HG03378 (cell line): ENCODE results near the gene CREB1.
"Not testable (repeated sequence)": the region's sequence is repeated elsewhere in the genome, so short reads cannot be mapped to it uniquely, and the experiment has no call there.

Experiments used
- ATAC-seq: cut with Tn5 transposase; IDR thresholded peaks from one replicate; pipeline ENCODE4 v1.9.1; 2021; ENCODE audit warnings: mild to moderate bottlenecking, moderate library complexity; ENCODE audit not compliant: unreplicated experiment

The CREB1 gene

DNA sequence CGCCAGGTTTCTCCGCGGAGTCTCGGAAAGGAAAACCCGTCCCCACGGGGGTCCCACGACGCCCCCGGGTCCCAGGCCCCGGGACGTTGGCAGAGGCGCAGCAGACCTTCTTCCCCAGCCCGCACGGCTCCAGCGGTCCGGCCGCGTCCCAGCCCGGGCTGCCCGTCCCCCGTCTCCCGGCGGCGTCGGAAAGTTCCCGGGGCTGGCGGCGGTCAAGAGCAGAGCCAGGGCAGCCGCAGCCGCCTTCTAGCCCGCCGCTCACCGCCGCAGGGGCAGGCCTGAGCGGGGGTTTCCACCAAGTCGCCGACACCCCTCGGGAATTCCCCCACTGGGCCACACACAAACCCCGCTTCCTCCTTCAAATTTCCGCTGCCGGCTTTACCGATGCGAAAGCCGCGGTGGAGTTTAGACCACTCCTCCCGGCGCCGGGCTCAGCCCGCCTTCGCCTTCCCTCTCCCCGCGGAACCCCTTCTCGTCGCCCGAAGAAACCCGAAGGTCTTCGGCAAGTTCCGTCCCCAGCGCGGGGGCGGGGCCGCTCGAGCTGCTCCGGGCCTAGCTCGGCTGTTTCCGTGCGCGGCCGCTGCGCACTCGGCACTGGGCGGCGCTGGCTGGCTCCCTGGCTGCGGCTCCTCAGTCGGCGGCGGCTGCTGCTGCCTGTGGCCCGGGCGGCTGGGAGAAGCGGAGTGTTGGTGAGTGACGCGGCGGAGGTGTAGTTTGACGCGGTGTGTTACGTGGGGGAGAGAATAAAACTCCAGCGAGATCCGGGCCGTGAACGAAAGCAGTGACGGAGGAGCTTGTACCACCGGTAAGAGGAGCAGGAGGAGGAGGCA, at the start of gene CREB1:
Gene CREB1 (plus strand): TSS at position 633 of the 830 bp plus-strand sequence. CDS start 25,674 bp downstream, outside the sequence.
- ATAC-seq = peak; percentile 76

DNA sequence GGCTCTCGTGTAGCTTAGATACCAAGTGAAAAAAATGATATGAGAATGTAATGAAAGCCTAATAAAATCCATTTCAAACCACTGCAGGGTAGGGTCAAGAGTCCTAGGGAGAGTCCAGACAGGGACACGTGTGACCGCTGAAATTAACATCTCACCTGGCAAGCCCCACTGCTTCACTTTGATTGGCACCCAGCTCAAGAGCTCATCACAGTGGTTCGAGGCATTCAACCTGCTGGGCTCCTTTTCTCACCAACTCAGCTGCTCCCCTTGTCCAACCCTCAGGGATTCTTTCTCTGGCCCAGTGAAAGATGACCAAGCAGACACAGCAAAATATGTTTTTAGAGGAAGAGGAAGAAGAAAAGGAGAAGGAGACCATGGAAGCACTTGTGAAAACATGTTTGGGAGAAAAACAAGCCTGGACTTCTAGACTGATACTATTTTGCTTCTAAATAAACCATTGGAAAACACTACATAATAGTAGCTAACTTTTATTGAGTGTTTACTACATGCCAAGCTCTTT, 49.2 kb upstream of the CREB1 start:
- no peak for ATAC-seq

DNA sequence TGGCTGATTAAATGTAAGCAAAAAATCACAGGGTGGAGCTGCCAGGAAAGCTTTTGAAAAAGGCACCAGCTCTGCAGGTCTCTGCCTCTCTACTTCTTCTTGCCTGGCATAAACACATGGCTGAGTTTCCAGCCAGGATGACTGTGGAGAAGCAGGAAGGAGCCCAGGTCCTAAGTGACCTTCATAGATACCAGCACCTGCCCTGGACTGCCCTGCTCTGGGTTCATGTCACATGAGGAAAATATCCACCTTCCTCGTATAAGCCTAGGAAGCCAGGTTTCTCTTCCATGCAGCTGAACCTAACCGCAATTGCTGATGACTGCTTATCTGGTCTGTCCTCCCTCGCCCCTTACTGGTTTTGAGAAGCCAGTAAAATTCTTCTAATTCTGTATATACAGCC, 47.8 kb upstream of the CREB1 start:
- ATAC-seq = no peak

GRCh38 chr2:207482630-207483029, 47.1 kb upstream of the CREB1 start:
- ATAC-seq = no peak

- ATAC-seq = no peak
These were observed 46.7 kb upstream of the CREB1 start for GRCh38 chr2:207483066-207483465.

DNA sequence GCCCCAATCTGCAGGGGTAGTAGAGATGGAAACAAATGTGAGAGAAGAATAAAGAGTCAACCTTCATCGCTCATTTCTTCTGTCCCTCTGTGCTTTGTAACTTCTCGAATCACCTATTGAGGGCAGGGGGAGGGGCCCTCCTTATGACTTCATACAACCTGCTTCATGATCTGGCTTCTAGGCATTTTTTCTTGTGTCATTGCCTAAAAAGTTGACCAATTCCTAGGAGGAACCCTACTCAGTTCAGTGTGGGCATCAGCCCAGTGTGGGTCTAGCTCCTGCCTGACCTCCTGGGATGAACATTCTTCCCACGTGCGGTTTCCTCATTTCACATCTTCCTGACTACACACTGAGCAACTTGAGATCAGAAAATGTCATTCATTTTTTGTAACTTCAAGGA, 46.3 kb upstream of the CREB1 start:
- no peak for ATAC-seq

DNA sequence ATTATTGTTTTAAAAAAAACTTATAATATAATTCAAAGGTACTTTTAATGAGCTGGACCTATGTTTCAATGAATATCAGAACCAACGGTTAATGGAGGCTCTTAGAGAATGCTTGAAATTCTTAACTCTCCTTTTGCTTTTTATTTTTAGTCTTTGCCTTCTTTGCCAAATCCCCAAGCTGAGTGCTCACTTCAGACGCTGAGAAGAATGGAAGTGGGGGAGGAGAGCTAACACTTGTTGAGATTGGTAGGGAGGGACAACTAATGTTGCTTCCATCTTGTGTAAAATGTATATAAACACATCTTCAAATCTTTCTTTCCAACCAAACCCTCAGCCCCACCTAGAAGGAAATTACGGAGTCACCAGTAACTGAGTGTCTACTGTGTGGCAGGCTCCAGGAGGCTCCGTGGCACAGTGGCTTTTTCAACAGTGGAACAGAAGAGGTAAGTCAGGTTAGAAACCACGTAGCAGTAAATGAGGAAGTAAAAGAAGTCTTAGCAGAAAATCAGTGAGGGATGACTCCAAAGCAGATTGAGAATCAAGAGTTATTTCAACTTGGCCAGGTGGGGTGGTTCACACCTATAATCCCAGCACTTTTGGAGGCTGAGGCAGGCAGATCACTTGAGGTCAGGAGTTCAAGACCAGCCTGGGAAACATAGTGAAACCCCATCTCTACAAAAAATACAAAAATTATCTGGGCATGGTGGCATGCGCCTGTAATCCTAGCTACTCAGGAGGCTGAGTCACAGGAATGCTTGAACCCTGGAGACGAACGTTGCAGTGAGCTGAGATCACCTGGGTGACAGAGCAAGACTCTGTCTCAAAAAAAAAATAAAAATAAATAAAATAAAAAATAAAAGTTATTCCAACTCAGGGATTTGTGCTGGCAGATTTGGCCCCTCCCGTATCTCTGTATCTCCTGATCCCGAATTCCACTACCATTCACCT, 45.0 kb upstream of the CREB1 start:
- ATAC-seq = peak; percentile 75

DNA sequence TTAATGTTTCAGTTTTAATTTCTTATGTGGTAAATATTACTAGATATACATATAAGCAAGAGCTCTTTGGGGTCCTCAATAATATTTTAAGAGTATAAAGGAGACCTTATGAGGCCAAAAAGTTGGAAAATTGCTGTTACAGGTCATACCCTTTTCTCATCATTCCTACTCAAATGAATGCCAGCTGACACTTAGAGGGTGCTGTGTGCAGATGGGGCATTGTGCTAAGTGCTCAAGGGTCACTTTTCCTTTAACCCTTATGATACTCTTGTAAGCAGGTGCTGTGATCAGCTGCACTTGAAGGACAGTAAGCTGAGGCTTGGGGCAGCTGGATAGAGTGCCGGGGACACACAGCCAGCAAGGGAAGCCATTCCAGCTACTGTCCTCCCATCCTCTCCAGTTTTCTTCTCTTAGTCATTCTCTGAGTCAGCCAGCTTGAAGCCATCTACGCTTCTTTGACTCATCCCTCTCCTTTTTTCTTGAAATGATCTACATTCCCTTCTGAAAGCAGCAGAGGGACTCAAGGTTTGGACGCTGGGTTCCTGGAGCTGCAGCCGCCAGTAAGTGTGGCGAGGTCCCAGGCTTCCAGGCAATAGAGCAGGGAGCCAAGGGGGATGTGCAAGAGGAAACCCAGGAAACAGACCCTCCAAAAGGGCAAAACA, 42.0 kb upstream of the CREB1 start:
- no peak for ATAC-seq

- no peak for ATAC-seq
These were observed 40.5 kb upstream of the CREB1 start for GRCh38 chr2:207489251-207489650.

DNA sequence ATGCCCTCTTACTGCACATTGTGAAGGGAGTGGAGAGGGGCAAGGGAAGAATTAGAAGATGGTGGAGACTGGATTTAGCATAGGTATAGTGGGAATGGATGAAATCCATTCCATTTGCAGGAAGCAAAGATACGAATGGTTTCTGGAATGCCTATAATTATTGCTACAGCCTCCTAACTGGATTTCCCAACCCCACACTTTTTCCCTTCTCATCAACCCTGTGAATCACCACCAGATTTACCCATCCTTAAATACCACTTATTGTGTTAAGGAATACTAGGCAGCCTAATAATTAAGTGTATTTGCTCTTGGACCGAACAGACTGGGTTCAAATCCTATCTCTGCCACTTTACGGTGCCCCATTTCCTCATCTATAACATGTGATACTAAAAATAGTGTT, 39.3 kb upstream of the CREB1 start:
- no peak for ATAC-seq

DNA sequence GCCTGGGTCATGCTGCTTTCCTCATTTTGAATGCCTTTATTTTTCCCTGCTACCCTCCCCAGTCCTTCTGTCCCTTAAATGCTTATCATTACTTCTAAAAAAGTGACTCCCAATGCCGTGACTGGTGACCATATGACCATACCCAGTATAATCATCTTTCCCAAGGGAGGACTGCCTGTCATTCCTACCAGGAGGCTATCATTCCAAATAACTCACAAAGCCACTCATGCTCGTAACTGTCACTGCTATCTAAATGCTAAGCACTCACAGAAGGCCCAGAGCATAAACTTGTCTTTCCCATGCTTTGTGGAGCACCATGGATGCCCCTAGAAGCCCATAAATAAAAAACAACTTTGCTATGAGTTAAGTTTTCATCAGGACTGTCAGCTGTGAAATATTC, 38.7 kb upstream of the CREB1 start:
- no peak for ATAC-seq

GRCh38 chr2:207491956-207492355, 37.8 kb upstream of the CREB1 start:
- no peak for ATAC-seq

DNA sequence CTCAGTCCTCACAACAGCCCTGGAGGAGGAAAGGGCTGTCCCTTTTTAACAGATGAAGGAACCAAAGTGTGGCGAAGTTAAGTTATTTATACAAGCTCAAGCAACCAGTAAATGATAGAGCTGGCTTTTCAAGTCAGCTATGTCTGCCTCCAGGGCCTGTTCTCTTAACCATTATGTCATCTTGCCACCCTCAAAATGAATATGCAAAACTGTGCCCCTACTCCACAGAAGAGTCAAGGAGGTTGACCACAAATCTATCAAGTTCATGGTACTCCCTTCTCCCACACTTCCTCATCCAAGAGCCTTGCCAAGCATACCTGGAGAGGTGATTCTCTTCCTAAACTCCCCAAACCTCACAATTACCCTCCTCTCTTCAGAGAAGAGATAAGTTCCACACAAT, 37.3 kb upstream of the CREB1 start:
- ATAC-seq = no peak

DNA sequence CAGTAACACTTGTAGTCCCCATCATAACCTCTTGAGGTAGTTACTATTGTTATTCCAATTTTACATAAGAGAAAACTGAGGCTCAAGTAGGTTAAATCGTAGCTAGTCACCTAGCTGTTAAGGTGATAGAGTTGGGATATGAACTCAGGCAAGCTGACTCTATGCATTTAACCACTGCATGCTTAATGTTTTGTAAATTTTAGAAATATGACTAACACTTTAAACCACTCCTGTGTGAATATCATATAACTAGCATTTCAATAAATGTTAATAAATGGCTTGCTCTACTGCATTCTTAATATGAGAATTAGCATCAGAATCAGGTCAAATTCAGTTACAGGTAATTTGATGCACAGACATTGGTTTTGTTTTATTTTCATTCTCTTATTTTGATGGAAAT, 35.6 kb upstream of the CREB1 start:
- no peak for ATAC-seq

DNA sequence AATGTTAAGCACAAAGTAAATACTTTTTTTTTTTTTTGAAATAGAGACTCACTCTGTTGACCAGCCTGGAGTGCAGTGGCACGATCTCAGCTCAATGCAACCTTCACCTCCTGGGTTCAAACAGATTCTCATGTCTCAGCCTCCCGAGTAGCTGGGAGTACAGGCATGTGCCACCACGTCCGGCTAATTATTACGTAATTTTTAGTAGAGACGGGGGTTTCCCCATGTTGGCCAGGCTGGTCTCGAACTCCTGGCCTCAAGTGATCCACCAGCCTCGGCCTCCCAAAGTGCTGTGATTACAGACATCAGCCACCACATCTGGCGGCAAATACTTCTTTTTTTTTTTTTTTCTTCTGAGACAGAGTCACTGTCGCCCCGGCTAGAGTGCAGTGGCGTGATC, 32.8 kb upstream of the CREB1 start:
- not testable (repeated sequence) for ATAC-seq

DNA sequence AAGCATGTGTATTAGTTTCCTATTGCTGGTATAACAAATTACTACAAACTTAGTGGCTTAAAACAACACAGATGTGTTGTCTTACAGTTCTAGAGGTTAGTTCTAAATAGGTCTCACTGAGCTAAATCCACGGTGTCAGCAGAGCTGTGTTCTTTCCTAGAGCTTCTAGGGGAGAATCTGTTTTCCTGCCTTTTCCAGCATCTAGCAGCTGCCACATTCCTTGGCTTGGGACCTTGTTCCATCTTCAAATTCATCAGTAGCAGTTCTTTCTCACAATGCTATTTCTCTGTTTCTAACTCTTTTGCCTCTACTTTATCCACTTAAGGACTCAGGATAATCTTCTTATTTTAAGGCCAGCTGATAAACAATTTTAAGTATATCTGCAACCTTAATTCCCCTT, 32.2 kb upstream of the CREB1 start:
- no peak for ATAC-seq

- ATAC-seq = no peak
These were observed 31.3 kb upstream of the CREB1 start for GRCh38 chr2:207498427-207498826.

GRCh38 chr2:207499114-207499513, 30.6 kb upstream of the CREB1 start:
- no peak for ATAC-seq

DNA sequence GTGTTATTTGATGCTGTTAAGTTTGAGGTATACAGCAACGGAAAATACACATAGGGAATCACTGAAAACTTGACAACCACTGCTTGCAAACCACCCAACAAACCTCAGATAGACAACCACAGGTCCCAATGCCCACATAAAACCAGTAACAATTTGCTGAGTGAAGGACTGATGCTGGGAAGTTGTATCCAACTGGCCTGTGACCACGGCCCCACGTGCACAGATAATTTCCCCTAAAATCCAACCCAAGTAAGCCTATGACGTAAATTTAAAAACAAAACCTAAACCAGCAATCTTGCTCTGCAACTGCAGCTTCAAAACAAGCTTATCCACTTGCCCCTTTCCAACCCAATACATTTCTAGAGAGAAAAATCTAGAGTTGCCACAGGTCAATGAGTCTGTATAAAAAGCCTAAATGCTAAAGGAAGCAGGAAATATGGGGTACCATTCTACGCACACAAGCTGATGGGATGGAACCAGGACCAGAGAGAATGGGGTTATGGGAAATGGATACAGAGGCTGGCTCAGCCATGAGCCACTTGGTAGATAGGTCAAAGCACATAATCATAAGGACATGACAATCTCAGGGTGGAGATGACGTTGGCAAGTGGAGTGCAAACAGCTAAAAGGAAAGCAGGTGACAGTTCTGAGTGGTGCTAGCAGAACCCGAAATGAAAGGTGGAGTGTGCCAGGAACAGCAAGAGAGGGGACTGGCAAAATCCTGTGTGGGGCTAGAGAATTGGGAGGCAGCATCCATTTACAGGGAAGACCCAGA, 27.8 kb upstream of the CREB1 start:
- ATAC-seq = no peak

GRCh38 chr2:207502577-207503198, 27.1 kb upstream of the CREB1 start:
- ATAC-seq = peak; percentile 67
